Measurements from ENCODE around the gene LGR6.
"Not testable (repeated sequence)": the region's sequence is repeated elsewhere in the genome, so short reads cannot be mapped to it uniquely, and the experiment has no call there.

LGR6 gene

GRCh38 chr1:202223121-202223860 is 29.7 kb downstream of the LGR6 start:
- DNase-seq (ENCODE audit: low read depth) = no peak

- DNase-seq (ENCODE audit: low read depth) = no peak
These were observed 30.9 kb downstream of the LGR6 start for GRCh38 chr1:202224453-202224852.

GRCh38 chr1:202225131-202225530 is 31.5 kb downstream of the LGR6 start:
- DNase-seq (ENCODE audit: low read depth) = no peak

- no peak for DNase-seq (ENCODE audit: low read depth)
These were observed 33.6 kb downstream of the LGR6 start for GRCh38 chr1:202227053-202227672.

- no peak for DNase-seq (ENCODE audit: low read depth)
These were observed 34.4 kb downstream of the LGR6 start for GRCh38 chr1:202227997-202228401.

- no peak for DNase-seq (ENCODE audit: low read depth)
These were observed 35.0 kb downstream of the LGR6 start for GRCh38 chr1:202228484-202229122.

- DNase-seq (ENCODE audit: low read depth) = no peak
These were observed 35.8 kb downstream of the LGR6 start for GRCh38 chr1:202229376-202229775.

- no peak for DNase-seq (ENCODE audit: low read depth)
These were observed 36.7 kb downstream of the LGR6 start for GRCh38 chr1:202230061-202230938.

GRCh38 chr1:202230939-202231645 is 37.5 kb downstream of the LGR6 start:
- no peak for DNase-seq (ENCODE audit: low read depth)

GRCh38 chr1:202233171-202233570 is 39.6 kb downstream of the LGR6 start:
- no peak for DNase-seq (ENCODE audit: low read depth)

- DNase-seq (ENCODE audit: low read depth) = no peak
These were observed 40.2 kb downstream of the LGR6 start for GRCh38 chr1:202233804-202234203.

GRCh38 chr1:202234331-202235002 is 40.9 kb downstream of the LGR6 start:
- DNase-seq (ENCODE audit: low read depth) = no peak

GRCh38 chr1:202235003-202235660 is 41.5 kb downstream of the LGR6 start:
- no peak for DNase-seq (ENCODE audit: low read depth)

- peak; percentile 36 for DNase-seq (ENCODE audit: low read depth)
These were observed 42.5 kb downstream of the LGR6 start for GRCh38 chr1:202235856-202236837.

GRCh38 chr1:202237052-202237451 is 43.5 kb downstream of the LGR6 start:
- no peak for DNase-seq (ENCODE audit: low read depth)

- DNase-seq (ENCODE audit: low read depth) = no peak
These were observed 45.3 kb downstream of the LGR6 start for GRCh38 chr1:202238914-202239313.

GRCh38 chr1:202240226-202240625 is 46.6 kb downstream of the LGR6 start:
- DNase-seq (ENCODE audit: low read depth) = not testable (repeated sequence)

GRCh38 chr1:202240956-202241355 is 47.4 kb downstream of the LGR6 start:
- no peak for DNase-seq (ENCODE audit: low read depth)

GRCh38 chr1:202241376-202242079 is 47.9 kb downstream of the LGR6 start:
- no peak for DNase-seq (ENCODE audit: low read depth)

Measured in stimulated activated CD8-positive, alpha-beta memory T cell treated with anti-CD3 and anti-CD28 coated beads, Interleukin-12 subunit alpha, Interleukin-12 subunit beta, amount 100 ng/mL, for 4 hours (primary cell).